ENCODE measurements around the gene SSTR5. TPM values are rescaled to one million over a fixed set of nuclear protein-coding genes. Genes with fewer than 3 reads are reported as not detected.

The SSTR5 gene
- total RNA-seq, 4 donors from 2014 or later, result 0.37 TPM; not detected in 3

DNA sequence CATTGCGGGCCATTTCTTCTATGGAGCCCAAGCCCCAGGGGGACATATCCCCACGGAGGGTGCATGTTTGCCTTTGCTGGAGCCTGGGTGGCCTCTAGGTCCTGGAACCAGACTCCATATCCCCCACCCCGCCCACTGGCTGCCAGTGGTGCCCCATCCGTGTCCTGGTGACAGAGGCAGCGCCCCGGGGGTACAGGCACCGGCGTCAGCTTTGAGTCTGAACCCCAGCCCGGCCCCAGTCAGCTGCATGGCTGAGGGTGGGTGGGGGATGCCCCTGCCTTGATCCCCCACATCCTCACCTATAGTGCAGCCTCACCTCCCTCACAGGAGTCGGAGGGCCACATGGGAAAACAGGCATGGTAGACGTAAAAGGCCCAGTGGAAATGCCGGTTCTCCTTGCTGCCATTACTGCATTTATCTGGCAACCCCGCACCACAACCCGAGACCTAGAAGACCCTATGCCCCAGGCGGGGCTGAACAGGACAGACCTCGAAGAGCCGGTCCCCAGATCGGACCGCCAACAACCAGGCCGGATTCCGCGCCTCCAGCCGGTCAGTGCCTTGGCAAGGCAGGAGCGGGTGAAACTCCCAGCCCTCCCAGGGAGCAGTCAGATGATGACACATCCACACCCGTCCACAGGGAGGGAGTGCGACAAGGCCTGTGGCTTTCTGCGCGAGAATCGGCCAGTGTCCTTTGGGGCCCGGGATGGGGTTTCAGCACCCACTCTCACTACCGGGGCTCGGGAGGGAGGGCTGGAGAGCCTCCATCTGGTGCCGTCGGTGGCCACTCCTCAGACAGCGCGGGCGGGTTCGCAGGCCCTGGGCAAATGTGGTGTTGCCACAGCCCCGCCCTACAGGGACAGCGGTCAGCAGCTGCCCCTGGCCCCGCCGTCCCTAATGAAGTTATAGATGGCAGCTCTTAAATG lies 11.9 kb upstream of the SSTR5 start:
- ATAC-seq (ENCODE audit: low FRiP score), result no peak
- TF ChIP-seq, protein P1, sequence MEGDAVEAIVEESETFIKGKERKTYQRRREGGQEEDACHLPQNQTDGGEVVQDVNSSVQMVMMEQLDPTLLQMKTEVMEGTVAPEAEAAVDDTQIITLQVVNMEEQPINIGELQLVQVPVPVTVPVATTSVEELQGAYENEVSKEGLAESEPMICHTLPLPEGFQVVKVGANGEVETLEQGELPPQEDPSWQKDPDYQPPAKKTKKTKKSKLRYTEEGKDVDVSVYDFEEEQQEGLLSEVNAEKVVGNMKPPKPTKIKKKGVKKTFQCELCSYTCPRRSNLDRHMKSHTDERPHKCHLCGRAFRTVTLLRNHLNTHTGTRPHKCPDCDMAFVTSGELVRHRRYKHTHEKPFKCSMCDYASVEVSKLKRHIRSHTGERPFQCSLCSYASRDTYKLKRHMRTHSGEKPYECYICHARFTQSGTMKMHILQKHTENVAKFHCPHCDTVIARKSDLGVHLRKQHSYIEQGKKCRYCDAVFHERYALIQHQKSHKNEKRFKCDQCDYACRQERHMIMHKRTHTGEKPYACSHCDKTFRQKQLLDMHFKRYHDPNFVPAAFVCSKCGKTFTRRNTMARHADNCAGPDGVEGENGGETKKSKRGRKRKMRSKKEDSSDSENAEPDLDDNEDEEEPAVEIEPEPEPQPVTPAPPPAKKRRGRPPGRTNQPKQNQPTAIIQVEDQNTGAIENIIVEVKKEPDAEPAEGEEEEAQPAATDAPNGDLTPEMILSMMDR (IDR thresholded peaks at IDR 0.05), result no peak

DNA sequence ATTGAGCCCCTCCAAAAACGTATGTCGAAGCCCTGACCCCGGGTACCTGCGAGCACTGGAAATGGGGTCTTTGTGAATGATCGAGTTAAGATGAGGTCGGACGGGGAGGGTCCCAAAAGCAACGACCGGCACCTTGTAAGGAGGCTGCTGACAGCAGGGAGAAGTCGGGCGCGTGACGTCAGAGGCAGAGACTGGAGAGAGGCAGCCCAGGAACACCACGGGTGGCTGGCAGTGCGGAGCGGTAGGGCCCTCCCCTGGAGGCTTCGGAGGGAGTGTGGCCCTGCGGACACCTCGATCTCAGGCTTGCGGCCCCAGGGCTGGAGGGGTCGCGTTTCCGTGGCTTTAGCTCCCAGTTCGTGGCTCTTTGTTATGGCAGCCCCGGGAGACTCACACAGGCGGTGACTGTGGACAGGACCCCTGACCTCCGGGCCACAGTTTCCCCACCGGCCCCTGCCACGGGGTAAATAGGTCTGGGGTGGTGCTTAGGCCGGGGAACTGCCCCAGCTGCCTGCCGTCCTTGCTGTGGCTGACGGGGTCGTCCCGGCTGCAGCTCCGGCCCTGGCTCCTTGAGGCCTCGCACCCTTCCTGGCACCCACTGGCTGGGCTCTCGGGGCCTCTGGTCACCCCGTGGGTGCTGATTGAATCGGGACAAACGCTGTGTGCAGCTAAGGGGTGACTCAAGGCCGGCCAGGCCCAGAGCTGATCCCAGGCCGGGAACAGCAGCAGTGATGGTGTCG lies 10.6 kb upstream of the SSTR5 start:
- TF ChIP-seq, protein P1 (IDR thresholded peaks at IDR 0.05), result no peak
- ATAC-seq (ENCODE audit: low FRiP score), result no peak
- DNase-seq (ENCODE audit: low spot score), result no peak

More for the DNA sequence above, 11.9 kb upstream of the SSTR5 start:
- DNase-seq (ENCODE audit: low spot score), result no peak

DNA sequence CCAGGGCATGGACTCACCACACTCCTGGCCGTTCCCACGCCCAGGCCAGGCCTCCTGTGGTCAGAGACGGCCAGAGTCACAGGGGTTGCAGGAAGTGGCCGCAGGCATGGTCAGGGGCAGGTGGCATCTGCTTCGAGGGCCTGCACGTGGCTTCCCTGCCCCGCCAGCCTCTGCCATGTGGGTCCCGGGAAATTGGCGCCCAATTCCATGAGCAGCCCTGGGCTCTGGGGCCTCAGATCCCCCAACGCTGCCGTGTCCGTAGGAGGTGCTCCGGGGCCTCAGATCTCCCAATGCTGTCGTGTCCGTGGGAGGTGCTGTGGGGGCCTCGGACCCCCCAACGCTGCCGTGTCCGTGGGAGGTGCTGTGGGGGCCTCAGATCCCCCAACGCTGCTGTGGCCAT lies 9.7 kb upstream of the SSTR5 start:
- ATAC-seq (ENCODE audit: low FRiP score) (no peak), DNase-seq (ENCODE audit: low spot score) (no peak)
- TF ChIP-seq, protein P1 (IDR thresholded peaks at IDR 0.05), result no peak

DNA sequence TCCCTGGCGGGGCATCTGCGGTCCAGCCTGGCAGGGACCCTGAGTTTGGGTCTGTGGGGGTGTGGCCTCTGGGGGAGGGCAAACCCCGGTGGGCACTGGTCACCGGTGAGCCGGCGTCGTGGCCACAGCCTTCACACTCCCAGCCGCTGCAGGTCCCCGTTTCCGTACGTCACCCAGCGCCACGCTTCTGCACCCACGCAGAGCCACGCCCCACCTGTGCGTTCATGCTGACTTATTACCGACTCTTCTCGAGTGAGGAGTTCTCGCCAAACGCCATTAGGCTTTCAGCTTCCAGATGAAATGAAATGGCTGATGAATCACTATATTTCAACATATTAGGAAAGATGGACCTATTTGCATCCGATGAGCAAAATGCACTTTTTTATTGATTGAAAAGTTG lies 8.8 kb upstream of the SSTR5 start:
- no peak for DNase-seq (ENCODE audit: low spot score)
- ATAC-seq (ENCODE audit: low FRiP score), result no peak
- TF ChIP-seq, protein P1 (IDR thresholded peaks at IDR 0.05), result no peak

DNA sequence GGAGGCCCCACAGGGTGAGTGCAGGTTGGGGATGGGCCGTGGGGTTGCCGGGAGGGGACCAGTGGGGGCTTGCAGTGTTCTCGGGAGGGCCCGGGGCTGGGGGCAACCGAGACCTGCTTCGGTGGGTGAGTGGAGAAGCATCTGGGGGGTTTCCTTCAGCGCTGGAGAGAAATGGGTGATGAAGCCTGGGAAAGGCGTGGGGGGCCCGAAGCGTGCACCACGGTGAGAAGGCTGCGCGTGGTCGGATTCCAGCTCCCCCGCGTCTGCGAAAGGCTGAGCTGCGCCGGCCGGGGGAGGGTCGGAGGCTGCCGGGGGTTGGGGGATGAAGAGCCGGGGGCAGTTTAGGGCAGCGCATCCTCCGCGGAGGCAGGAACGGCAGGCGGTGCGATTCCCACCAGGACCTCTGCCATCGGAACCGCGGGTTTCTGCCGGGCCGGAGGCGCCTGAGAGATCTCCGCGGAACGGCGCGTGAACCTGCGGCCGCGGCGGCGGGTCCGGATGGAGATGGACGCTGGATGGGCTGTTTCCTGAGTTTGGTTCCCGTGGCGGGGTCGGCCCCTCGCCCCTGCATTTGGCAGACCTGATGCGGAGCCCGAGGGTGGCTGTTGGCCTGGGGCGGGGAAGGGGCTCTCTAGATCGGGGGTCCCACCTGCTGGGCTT lies 6.9 kb upstream of the SSTR5 start:
- TF ChIP-seq, protein P1 (IDR thresholded peaks at IDR 0.05), result no peak
- ATAC-seq (ENCODE audit: low FRiP score), result no peak
- DNase-seq (ENCODE audit: low spot score), result no peak

DNA sequence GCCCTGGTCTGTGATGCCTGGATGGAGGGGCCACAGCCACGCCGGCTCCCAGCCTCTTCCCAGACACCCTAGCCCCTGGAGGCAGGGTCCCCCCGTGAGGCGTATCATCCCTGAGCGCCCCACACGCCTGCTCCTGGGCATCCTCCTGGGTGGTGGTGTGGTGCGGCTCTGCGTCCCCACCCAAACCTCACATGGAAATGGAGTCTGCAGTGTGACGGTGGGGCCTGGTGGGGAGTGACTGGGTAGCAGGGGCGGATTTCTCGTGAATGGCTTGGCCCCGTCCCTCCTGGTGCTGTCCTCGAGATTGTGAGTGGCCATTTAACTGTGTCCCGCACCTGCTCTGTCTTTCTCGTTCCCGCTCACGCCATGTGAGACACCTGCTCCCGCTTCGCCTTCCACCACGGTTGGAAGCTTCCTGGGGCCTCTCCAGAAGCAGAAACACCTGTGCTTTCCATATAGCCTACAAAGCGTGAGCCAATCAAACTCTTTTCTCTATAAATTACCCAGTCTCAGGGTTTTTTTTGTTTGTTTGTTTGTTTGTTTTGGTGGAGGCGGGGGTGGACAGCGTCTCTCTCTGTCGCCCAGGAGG lies 5.9 kb upstream of the SSTR5 start:
- TF ChIP-seq, protein P1 (IDR thresholded peaks at IDR 0.05), result no peak
- DNase-seq (ENCODE audit: low spot score) (no peak), ATAC-seq (ENCODE audit: low FRiP score) (no peak)

Data from omental fat pad (tissue), 4 donors.